CD14-positive monocyte (primary cell): ENCODE measurements around the gene GLOD5. TPM values are rescaled to one million over a fixed set of nuclear protein-coding genes. Genes with fewer than 3 reads are reported as not detected.
A peak's percentile ranks its signal among the peaks of the same experiment; 100 is the strongest.

Source experiments
- DNase-seq, 3 donors: peaks; one replicate each; pipeline ENCODE4 v3.0.0-alpha.2; 2011 to 2022
- H2AFZ ChIP-seq: 2 replicates; pipeline ENCODE4 v1.6.0; 2012; ENCODE audit warnings: mild to moderate bottlenecking, low read depth, low read length, inconsistent platforms; ENCODE audit not compliant: insufficient read depth, poor library complexity, severe bottlenecking
- H3K27ac ChIP-seq, 2 donors: 1 replicate in 1 of 2; 2 replicates in 1 of 2; pipeline ENCODE4 v1.5.1; 2012 to 2013; ENCODE audit warnings: low read length in 2 of 2, control low read depth in 1 of 2, inconsistent platforms in 1 of 2, low read depth in 1 of 2, mild to moderate bottlenecking in 1 of 2
- H3K27me3 ChIP-seq, 2 donors: one replicate each; pipeline versions ENCODE4 v1.6.0 to v1.6.1; 2011 to 2013; ENCODE audit warnings: low read length in 2 of 2; ENCODE audit not compliant: control insufficient read depth in 2 of 2, insufficient read depth in 2 of 2
- H3K36me3 ChIP-seq, 2 donors: replicated peaks in 1 of 2; 1 replicate in 1 of 2; 2 replicates in 1 of 2; pipeline versions ENCODE4 v1.5.1 to v1.6.1; 2012 to 2013; ENCODE audit warnings: low read length in 2 of 2, control low read depth in 1 of 2, inconsistent platforms in 1 of 2, mild to moderate bottlenecking in 1 of 2; ENCODE audit not compliant: insufficient read depth in 2 of 2, control insufficient read depth in 1 of 2
- H3K4me1 ChIP-seq, 2 donors: 1 replicate in 1 of 2; 2 replicates in 1 of 2; pipeline versions ENCODE4 v1.5.1 to v1.6.1; 2012 to 2013; ENCODE audit warnings: low read length in 2 of 2, control low read depth in 1 of 2, inconsistent platforms in 1 of 2, mild to moderate bottlenecking in 1 of 2, moderate library complexity in 1 of 2; ENCODE audit not compliant: insufficient read depth in 2 of 2, control insufficient read depth in 1 of 2
- H3K4me2 ChIP-seq: replicated peaks from 2 replicates; pipeline ENCODE3; 2012; ENCODE audit warnings: low read length, moderate library complexity, mild to moderate bottlenecking; ENCODE audit not compliant: poor library complexity, severe bottlenecking; ENCODE audit errors: extremely low read depth
- H3K4me3 ChIP-seq, 3 experiments: fragments of 200-600 bp in 1 of 3; sonication (generic) in 1 of 3; replicated peaks in 1 of 3; 1 replicate in 2 of 3; 2 replicates in 1 of 3; pipeline ENCODE4 v1.5.1; 2011 to 2013; ENCODE audit warnings: low read length in 3 of 3, mild to moderate bottlenecking in 3 of 3, control low read depth in 2 of 3, low read depth in 2 of 3, inconsistent platforms in 1 of 3, moderate library complexity in 1 of 3
- H3K79me2 ChIP-seq: 2 replicates; pipeline ENCODE4 v1.6.0; 2012; ENCODE audit warnings: mild to moderate bottlenecking, control low read depth, inconsistent platforms, low read length, moderate library complexity; ENCODE audit not compliant: insufficient read depth
- H3K9ac ChIP-seq: 2 replicates; pipeline ENCODE4 v1.6.0; 2017; ENCODE audit warnings: low read length, mild to moderate bottlenecking; ENCODE audit not compliant: insufficient read depth, poor library complexity, severe bottlenecking
- H3K9me3 ChIP-seq, 2 donors: replicated peaks in 1 of 2; 1 replicate in 1 of 2; 2 replicates in 1 of 2; pipeline versions ENCODE4 v1.5.1 to v1.6.1; 2012 to 2013; ENCODE audit warnings: low read length in 2 of 2, control low read depth in 1 of 2; ENCODE audit not compliant: control insufficient read depth in 1 of 2, insufficient read depth in 1 of 2
- H4K20me1 ChIP-seq: 2 replicates; pipeline ENCODE4 v1.6.0; 2012; ENCODE audit warnings: mild to moderate bottlenecking, low read length, control low read depth, moderate library complexity; ENCODE audit not compliant: insufficient read depth
- H3K27ac Mint-ChIP-seq, 7 donors: one replicate each; pipeline ENCODE4 v1.8.0; 2020; ENCODE audit warnings: mild to moderate bottlenecking in 7 of 7, mixed read lengths in 7 of 7, moderate library complexity in 6 of 7, inconsistent platforms in 2 of 7
- H3K27me3 Mint-ChIP-seq, 3 donors: one replicate each; pipeline ENCODE4 v1.8.0; 2021 to 2022; ENCODE audit warnings: low read depth in 3 of 3, mild to moderate bottlenecking in 3 of 3, mixed read lengths in 3 of 3, moderate library complexity in 3 of 3, inconsistent platforms in 1 of 3
- H3K36me3 Mint-ChIP-seq, 2 donors: one replicate each; pipeline ENCODE4 v1.8.0; 2020; ENCODE audit warnings: mixed read lengths in 2 of 2, inconsistent platforms in 1 of 2, mild to moderate bottlenecking in 1 of 2
- H3K4me1 Mint-ChIP-seq: one replicate; pipeline ENCODE4 v1.8.0; 2020; ENCODE audit warnings: mild to moderate bottlenecking, mixed read lengths
- H3K4me3 Mint-ChIP-seq, 2 donors: one replicate each; pipeline ENCODE4 v1.8.0; 2020; ENCODE audit warnings: mild to moderate bottlenecking in 2 of 2, mixed read lengths in 2 of 2, moderate library complexity in 1 of 2
- H3K9me3 Mint-ChIP-seq, 7 donors: one replicate each; pipeline ENCODE4 v1.8.0; 2020 to 2022; ENCODE audit warnings: mixed read lengths in 7 of 7, mild to moderate bottlenecking in 6 of 7, moderate library complexity in 6 of 7, inconsistent platforms in 2 of 7
- WGBS: methylation state at CpG from one replicate; pipeline ENCODE4 v1.1.5; 2013; ENCODE audit warnings: missing lambda C conversion rate; ENCODE audit not compliant: insufficient coverage; 5-methylcytosine and 5-hydroxymethylcytosine counted together
- intact Hi-C, 2 donors: fragments of 100-400 bp; cut with micrococcal nuclease; formaldehyde crosslinking; loops; one replicate each; pipeline versions ENCODE4 v1.15.0 to v1.15.1; 2023
- polyA plus RNA-seq, 3 donors: library from polyadenylated mRNA; depleted of rRNA in 1 of 3; unstranded in 2 of 3; stranded (reverse) in 1 of 3; fragments of 300-500 nt in 2 of 3; fragments of >200 nt in 1 of 3; fragmentation: Illumina TruSeq in 2 of 3; gene quantifications; 1 replicate in 2 of 3; 2 replicates in 1 of 3; pipeline ENCODE4 v1.2.3, GENCODE V29; 2012 to 2021
- TF ChIP-seq, protein P1 (sequence below): fragments of 200-600 bp; IDR thresholded peaks from one replicate; pipeline ENCODE4 v1.8.0; 2022; ENCODE audit warnings: antibody characterized with exemption, mild to moderate bottlenecking

Gene GLOD5
- polyA plus RNA-seq, 3 donors, result not detected

DNA sequence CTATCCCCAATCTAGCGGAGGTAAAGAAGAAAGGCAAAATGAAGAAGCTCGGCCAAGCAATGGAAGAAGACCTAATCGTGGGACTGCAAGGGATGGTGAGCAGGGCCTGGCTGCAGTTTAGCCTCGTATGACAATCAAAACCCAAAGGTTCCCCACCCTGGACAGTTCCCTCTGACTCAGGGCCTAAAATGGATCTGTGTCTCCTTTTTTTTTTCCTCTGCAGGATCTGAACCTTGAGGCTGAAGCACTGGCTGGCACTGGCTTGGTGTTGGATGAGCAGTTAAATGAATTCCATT lies 41.3 kb downstream of the GLOD5 start:
- Histone ChIP-seq H3K4me3 (peak overlapping the region in 2 of 3 experiments; percentile 68 to 81), H3K79me2 (no peaks in the 10 kb centered on the region), H3K4me2 (peak overlapping the region; percentile 80), H3K4me1 (peaks cover 16 to 19% of the 10 kb centered on the region in 2 donors), H3K9me3 (no peaks in the 10 kb centered on the region), H3K27me3 (no peaks in the 10 kb centered on the region), H4K20me1 (no peaks in the 10 kb centered on the region), H3K27ac (peak overlapping the region; percentile 91 to 98), H3K36me3 (peaks cover 0 to 25% of the 10 kb centered on the region in 2 donors), H3K9ac (no peak overlapping the region), H2AFZ (peak overlapping the region; percentile 71)
- TF ChIP-seq, protein P1, sequence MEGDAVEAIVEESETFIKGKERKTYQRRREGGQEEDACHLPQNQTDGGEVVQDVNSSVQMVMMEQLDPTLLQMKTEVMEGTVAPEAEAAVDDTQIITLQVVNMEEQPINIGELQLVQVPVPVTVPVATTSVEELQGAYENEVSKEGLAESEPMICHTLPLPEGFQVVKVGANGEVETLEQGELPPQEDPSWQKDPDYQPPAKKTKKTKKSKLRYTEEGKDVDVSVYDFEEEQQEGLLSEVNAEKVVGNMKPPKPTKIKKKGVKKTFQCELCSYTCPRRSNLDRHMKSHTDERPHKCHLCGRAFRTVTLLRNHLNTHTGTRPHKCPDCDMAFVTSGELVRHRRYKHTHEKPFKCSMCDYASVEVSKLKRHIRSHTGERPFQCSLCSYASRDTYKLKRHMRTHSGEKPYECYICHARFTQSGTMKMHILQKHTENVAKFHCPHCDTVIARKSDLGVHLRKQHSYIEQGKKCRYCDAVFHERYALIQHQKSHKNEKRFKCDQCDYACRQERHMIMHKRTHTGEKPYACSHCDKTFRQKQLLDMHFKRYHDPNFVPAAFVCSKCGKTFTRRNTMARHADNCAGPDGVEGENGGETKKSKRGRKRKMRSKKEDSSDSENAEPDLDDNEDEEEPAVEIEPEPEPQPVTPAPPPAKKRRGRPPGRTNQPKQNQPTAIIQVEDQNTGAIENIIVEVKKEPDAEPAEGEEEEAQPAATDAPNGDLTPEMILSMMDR, result no peak
- Mint-ChIP-seq H3K27me3 (peaks cover 0 to 8% (median 0%) of the 10 kb centered on the region in 3 donors), H3K4me1 (peaks cover 13% of the 10 kb centered on the region), H3K27ac (peak overlapping the region; percentile 98 to 99 (median 99)), H3K9me3 (peaks cover 0 to 11% (median 5%) of the 10 kb centered on the region in 7 donors), H3K4me3 (peak overlapping the region in 1 of 2 donors; percentile 93), H3K36me3 (peaks cover 24 to 27% of the 10 kb centered on the region in 2 donors)
- WGBS, result no CpG with 5 or more reads among the region's 4 CpGs
- intact Hi-C loops, result loop anchor here (5.0 to 10.0 kb wide), 6 partner anchors 66 to 318 kb away; partner anchors contain the start of genes PQBP1 (in 2 of the 2), TIMM17B (in 2 of the 2), RBM3 (in 1 of the 2) and SUV39H1 (in 1 of the 2)
- DNase-seq, result no peak

DNA sequence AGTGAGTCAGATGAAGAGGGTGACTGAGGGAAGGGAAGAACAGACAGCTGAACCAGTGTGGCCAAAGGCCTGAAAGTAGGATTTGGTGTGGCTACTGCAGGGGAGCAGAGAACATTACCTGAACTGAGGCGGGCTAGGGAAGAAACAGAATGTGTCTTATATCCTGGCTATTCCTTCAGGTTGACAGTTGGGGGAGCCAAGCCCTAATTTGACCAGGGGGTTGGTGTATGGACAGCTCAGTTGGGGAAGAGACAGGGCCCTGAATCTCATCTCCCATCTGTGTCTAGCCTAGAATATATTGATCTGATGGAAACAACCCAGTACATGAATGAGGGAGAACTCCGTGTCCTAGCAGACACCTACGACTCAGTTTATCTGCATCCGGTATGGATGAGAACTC lies 44.5 kb downstream of the GLOD5 start:
- intact Hi-C loops, result loop anchor here (10.0 kb wide), 4 partner anchors 101 to 321 kb away; partner anchors contain the start of genes RBM3 (in 1 of the 2) and SUV39H1 (in 1 of the 2)
- peaks cover 0 to 6% (median 0%) of the 10 kb centered on the region in 3 donors for H3K27me3 Mint-ChIP-seq
- no peak overlapping the region for H3K27ac ChIP-seq
- no peaks in the 10 kb centered on the region for H3K9me3 ChIP-seq
- no peaks in the 10 kb centered on the region for H3K27me3 ChIP-seq
- H4K20me1 ChIP-seq, result no peaks in the 10 kb centered on the region
- peaks cover 0 to 7% (median 3%) of the 10 kb centered on the region in 7 donors for H3K9me3 Mint-ChIP-seq
- TF ChIP-seq, protein P1, result no peak
- peaks cover 24 to 33% of the 10 kb centered on the region in 2 donors for H3K36me3 Mint-ChIP-seq
- no peak overlapping the region for H3K9ac ChIP-seq
- H3K36me3 ChIP-seq, result peaks cover under 1 to 34% of the 10 kb centered on the region in 2 donors
- WGBS, result no CpG with 5 or more reads among the region's 4 CpGs
- H3K4me1 ChIP-seq, result peaks cover 7 to 9% of the 10 kb centered on the region in 2 donors
- peak overlapping the region in 2 of 7 donors; percentile 41 to 72 for H3K27ac Mint-ChIP-seq
- H3K4me2 ChIP-seq, result no peak overlapping the region
- H3K4me3 ChIP-seq, result no peak overlapping the region
- no peak for DNase-seq
- peaks cover 6% of the 10 kb centered on the region for H3K4me1 Mint-ChIP-seq
- H3K79me2 ChIP-seq, result no peaks in the 10 kb centered on the region
- no peak overlapping the region for H3K4me3 Mint-ChIP-seq
- H2AFZ ChIP-seq, result no peak overlapping the region
